Stimulated activated CD4-positive, alpha-beta T cell treated with anti-CD3 and anti-CD28 coated beads, Interleukin-1b, Interleukin-23, amount 100 ng/mL, for 1 hour (primary cell): Measurements from ENCODE around the gene CREB5.

Source experiments
- DNase-seq, 2 donors: peaks; one replicate each; pipeline ENCODE4 v3.0.0-alpha.2; 2020; ENCODE audit warnings: low read depth in 2 of 2

Gene CREB5

DNA sequence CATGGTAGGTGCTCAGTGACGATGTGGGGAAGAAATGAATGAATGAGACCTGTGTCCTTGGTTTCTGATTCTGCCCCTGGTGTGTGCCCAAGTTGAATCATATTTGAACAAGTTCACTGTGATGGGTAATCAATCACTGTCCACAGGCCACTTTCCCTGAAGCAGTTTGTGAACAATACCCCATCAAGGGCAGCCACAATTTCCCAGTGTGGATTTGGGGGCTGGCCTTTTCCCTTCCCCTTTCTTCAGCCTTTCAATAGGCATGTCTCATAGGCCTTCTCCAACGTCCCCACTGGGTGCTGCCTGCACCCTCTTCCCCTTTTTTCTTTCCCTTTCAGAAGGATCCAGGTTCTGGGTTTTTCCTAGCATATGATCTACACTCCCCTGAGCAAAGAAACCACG is 64.7 kb downstream of the CREB5 start:
- no peak for DNase-seq

DNA sequence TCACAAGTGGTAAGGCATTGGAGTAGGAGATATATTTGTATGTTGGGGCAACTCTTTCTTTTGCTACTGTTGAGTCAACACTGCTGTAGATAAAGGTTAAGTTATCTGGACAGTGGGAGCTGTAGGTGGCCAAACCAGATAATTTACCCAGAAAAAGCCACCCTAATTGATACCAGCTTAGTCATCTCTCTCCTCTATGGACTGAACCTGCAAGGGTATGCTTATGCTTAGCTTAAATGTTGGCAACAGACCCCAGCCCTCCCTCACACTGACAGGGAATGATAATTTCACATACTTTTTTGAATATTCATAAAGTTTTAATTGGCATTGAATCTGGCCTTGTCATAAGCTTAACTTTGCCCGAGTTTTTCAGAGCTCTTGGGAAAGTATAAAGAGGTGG is 66.3 kb downstream of the CREB5 start:
- no peak for DNase-seq

GRCh38 chr7:28479507-28479947 is 67.2 kb downstream of the CREB5 start:
- DNase-seq = no peak

DNA sequence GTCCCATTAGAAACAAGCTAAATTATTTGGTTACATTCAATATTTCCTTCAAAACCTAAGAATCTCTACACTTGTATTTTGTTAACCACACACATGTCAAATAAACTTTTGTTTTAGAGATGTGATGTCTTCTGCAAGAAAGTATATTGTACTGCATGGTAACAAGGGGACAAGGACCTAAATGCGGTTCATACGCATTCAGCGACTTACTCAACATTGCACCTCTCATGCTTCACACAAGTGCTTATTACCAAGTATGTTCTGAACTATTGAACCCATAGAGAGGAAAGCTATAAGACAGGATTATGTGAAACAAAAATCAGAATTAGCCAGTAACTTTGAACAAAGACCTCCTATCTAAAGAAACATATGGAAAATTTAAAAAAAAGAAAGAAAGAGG is 68.3 kb downstream of the CREB5 start:
- DNase-seq = no peak

DNA sequence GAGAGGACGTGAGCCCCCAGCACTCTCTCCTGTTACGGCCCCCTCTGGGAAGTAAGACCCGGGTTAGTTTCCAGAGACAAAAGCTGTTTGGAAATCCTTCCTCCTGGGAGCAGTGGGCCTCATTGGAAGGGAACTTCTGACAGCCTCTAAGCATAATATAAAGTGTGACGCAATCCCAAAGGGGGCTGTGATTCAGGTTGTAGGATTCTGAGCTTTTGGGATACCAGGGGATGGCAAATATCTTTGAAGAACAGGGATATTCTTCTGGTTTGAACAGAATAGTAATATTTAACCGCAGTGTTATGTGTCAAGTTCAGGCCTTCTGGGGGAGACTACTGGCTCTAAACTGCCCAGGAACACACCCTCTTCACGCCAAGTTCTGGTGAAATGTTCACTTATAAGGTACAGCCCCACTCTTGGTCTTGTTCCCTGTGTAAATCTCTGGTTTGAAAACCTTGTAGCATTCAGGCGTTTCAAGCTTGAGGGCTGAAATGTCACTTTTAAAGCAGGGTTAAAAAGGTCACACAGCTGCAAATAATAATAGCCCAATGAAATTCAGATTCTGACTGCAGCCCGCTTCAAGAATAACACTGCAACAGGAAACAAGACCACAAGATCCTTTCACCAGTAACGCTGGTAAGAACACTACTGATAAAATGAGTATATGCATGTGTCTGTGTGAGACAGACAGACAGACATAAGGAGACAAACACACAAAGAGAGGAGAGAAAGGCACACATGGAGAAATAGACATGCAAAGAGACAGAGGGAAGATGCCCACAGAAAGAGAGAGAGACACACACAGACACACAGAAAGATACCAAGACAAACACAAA is 69.0 kb downstream of the CREB5 start:
- DNase-seq = no peak

- DNase-seq = no peak
Measured at GRCh38 chr7:28483112-28483511, 70.8 kb downstream of the CREB5 start.

- no peak for DNase-seq
Measured at GRCh38 chr7:28483908-28484605, 71.7 kb downstream of the CREB5 start.

DNA sequence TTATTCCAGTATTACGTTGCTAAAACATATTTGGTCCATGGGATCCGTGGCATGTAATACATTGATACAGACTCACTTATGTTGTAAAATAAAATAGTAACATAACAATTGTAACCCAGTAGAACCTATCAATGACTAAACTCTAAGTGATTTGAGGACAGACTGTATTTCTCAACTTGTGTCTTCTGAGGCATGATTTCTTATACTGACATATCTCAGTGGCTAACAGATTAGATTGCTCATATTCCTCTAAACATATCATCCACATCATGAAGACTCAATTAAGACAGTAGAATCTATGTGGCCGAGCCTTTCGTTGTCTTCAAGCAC is 72.3 kb downstream of the CREB5 start:
- no peak for DNase-seq

DNA sequence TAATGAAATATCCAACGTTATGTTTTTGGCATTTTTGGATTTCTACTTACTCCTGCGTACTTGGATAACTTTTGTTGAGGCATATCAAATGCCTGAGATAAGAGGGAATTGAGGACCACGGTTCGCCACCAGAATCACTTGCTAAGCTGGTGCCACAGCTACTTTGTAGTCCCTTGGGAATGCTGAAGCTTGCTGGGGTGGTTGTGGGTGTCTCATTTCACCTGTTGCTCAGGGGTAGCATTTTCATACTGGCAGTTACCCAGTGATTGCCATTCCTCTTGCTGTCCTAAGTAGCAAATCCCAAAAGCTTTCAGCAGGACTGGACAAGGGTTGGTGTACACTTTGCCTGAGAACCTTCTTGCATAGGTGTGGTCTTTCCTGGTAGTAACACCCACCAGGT is 75.2 kb downstream of the CREB5 start:
- DNase-seq = no peak

GRCh38 chr7:28488061-28488791 is 75.9 kb downstream of the CREB5 start:
- no peak for DNase-seq

DNA sequence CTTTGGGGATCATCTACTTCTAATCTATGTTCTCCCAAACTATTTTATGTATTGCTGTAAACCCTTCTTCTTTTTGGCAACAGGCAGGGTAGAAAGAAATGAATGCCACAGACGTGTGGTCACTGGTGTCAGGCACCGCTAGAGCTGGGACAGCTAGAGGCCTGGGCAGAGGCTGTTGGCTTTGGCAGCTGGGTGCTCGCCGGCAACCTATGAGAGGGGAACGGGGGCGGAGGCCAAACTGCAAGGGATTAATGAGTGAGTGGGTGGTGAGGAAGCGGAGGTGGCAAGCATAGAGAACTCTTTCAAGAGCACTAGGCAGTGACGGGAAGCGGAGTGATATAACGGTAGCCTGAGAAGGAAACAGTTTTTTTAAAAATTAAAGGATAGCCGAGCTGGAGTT is 78.5 kb downstream of the CREB5 start:
- no peak for DNase-seq

DNA sequence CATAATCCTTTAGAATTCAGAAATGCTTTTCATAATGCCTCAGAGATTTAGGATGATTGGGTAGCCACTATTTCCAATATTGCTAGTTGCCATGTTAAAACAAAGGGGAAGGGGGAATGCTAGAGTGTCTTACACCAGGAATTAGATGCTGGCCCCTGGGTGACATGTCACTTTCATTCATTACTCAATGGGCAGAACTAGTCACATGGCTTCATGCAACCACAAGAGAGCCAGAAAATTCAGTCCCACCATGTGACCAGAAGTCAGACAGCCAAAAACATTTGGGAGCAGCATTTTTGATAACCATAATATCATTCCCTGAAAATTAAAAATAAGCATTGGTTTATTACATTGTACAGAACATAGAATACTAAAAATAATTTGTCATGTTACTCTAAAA is 81.2 kb downstream of the CREB5 start:
- no peak for DNase-seq

- DNase-seq = no peak
Measured at GRCh38 chr7:28497009-28497408, 84.7 kb downstream of the CREB5 start.

GRCh38 chr7:28498636-28499035 is 86.3 kb downstream of the CREB5 start:
- no peak for DNase-seq

GRCh38 chr7:28500138-28500537 is 87.8 kb downstream of the CREB5 start:
- DNase-seq = no peak

DNA sequence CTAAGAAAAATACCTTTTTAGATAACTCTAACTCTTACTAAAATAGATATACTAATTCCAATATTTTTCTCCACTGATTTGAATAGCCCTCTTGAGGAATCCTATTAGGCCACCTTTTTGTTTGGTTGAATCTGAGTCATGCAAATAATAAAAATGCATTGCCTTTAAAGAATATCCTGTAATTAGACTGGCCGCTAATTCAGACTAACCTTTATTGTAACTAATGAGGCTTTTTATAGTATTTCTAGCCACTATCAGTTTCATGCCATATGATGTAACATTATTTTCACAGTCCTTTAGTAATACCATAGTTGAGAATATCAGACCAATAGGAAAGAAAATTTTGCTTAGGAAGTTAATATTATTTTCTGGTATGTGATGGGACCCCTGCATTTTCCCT is 90.1 kb downstream of the CREB5 start:
- no peak for DNase-seq

DNA sequence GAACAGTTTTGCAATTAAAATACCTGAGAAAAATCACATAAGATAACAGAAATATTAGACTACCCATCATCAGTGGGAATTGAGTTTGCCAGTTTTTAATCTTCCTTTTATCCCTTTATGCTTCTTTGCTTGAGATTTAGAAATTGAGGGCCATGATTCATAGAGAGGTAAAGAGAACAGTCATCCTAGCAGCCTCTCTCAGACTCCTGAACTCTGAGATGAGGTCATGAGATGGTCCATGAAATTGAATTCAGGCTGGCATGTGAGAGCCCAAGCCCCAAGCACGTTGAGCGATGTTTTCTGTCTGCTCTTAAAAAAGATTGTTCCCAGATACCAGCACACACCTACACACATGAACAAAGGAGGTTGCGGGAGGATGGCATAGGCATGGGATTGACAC is 91.1 kb downstream of the CREB5 start:
- no peak for DNase-seq

GRCh38 chr7:28505014-28505413 is 92.7 kb downstream of the CREB5 start:
- DNase-seq = no peak

- DNase-seq = no peak
Measured at GRCh38 chr7:28505867-28506266, 93.5 kb downstream of the CREB5 start.

DNA sequence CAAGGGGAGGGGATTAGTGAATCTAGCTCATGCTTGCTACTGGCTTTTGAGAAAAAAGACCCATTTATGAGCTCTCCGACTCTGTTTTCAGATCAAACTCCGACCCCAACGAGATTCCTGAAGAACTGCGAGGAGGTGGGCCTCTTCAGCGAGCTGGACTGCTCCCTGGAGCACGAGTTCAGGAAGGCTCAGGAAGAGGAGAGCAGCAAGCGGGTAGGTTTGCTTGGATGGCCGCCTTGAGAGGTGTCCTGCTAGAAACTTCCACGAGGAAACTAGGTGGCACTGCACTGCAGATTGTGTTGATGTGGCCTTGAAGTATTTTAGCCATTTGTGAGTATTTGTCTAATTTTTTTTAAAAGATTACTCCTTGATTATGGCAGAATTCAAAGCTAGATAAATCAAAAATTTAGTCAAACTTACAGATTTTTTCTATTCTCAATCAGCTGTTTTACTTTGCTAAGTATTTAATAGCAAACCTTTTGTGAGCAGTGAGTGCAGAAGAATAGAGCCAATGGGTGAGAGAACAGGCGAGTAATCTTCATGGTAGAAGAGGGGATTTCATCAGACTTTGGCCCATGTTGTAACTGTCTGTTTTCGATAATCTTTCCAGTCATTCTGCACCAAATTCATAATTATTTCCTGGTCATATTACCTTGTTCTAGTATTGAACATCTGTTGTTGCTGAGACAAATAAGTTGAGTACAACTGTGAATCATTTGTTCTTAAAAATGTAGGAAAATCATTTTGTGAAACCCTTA is 95.4 kb downstream of the CREB5 start:
- no peak for DNase-seq

DNA sequence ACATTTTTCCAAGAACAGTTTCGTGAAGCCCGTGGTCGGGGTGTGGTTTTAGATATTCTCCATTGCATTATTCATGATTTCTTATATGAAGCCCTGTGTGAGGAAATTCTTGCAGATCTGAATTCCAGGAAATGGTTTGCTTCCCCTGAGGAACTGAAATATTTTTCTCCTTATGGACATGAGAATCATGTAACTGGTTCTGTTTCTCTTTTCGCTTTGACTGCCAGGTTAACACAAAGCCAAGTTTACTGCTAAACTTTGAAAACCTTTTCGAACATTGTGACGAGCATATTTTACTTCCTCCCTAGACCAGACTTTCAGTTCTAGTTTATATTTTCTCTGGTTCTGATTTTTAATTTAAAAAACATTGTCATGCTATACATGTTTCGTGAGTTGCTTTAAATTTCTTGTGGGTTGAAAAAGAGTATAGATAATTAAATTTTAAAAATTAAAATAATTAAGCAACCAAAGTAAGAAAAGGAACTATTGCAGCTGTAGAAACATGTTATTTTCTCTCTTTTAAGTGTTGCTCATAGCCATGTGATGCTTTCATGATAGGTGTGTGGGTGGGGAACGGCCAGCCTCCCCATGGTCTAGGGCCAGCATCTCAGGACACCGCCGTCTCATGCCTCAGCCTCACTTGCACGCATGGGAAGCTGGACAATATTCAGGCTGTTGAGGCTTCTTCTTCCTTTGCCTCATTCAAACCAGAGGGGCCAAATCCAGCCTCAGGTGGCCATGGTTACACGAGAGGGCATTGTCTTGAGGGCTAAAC is 97.1 kb downstream of the CREB5 start:
- DNase-seq = no peak
